ENCODE results near the gene NELFE.

The NELFE gene

DNA sequence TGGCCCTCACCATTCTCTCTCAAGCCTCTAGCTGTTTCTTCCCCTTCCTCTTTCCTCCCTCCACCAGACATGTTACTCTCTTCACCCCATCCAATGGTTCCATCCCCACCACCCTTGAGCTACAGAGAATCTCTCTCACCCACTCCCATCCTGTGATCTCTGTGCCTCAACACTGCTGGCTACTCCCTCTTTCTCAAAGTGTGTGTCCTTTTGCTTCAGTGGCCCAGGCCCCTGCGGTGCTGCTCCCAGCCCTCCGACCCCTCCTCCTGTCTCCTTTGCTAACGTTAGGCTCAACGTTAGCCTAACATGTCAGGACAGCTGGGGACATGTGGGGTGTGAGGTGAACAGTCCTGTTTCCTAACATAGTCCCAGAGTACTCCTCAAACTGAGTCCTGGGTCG lies 5.9 kb downstream of the NELFE start:
- TF ChIP-seq, protein P1, sequence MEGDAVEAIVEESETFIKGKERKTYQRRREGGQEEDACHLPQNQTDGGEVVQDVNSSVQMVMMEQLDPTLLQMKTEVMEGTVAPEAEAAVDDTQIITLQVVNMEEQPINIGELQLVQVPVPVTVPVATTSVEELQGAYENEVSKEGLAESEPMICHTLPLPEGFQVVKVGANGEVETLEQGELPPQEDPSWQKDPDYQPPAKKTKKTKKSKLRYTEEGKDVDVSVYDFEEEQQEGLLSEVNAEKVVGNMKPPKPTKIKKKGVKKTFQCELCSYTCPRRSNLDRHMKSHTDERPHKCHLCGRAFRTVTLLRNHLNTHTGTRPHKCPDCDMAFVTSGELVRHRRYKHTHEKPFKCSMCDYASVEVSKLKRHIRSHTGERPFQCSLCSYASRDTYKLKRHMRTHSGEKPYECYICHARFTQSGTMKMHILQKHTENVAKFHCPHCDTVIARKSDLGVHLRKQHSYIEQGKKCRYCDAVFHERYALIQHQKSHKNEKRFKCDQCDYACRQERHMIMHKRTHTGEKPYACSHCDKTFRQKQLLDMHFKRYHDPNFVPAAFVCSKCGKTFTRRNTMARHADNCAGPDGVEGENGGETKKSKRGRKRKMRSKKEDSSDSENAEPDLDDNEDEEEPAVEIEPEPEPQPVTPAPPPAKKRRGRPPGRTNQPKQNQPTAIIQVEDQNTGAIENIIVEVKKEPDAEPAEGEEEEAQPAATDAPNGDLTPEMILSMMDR (IDR thresholded peaks at IDR 0.05; ENCODE audit: borderline replicate concordance, insufficient read depth, low read depth, low read length): no peak
- no peak overlapping the region for H3K4me3 ChIP-seq (ENCODE audit: low read depth, low read length)

DNA sequence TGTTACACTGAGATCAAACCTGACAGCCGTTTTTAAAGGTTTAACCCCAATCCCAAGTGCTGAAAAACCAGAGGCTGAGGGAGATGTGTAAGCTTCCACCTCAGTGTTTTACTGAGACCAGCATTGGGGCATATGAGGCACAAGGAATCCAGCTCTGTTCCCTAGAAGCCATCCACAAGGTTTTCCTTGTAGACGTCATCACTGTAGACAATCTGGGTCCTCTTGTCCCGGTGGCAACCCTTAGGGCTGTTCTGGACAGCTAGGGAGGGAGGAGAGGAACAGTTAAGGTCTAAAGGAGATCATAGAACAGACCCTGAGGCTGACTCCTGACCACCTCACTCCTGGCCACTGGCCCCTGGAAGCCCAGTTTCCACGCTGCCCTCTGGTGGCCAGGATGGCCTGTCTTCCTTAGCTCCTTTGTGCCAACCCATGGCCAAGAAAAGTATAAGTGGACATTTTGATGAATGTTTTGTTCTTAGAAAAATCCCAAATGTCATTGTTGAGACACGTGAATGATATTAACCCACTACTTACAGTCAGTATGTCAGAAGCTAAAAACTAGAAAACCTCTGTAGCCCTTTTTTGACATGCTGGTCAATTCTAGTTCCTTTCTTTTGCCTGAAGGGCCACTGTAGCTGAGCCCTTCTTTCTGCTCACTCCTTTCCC lies 6.5 kb downstream of the NELFE start:
- TF ChIP-seq, protein P1 (IDR thresholded peaks at IDR 0.05; ENCODE audit: borderline replicate concordance, insufficient read depth, low read depth, low read length): peak; percentile 34; the same call in 1 of the 2 replicates
- no peak overlapping the region for H3K4me3 ChIP-seq (ENCODE audit: low read depth, low read length)

DNA sequence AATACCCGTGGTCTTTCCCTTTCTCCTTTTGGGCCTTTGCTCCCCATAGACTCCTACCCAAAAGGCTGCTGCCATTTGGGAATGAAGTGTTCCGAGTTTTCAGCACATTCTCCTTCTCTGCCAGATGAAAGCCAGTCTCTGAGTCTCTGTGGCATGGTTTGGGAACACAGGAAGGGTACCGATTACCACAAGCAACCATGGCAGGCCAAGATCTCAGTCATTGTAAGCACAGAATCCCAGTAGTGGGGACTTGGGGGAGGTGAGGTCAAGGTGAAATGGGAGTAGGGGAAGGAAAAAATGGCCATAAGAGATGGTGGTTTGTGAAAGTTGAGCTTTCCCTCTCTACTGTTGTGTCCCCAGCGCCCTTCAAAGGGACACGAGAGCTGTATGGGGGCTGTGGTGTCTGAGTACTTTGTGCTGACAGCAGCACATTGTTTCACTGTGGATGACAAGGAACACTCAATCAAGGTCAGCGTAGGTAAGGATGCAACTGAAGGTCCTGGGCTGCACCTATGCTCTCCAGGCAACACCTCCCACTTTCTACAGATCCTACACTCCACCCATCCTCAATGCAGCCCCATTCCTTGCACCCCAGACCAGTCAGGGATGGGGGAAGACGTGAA lies 8.7 kb downstream of the NELFE start:
- TF ChIP-seq, protein P1 (IDR thresholded peaks at IDR 0.05; ENCODE audit: borderline replicate concordance, insufficient read depth, low read depth, low read length): no peak
- H3K4me3 ChIP-seq (ENCODE audit: low read depth, low read length): no peak overlapping the region

DNA sequence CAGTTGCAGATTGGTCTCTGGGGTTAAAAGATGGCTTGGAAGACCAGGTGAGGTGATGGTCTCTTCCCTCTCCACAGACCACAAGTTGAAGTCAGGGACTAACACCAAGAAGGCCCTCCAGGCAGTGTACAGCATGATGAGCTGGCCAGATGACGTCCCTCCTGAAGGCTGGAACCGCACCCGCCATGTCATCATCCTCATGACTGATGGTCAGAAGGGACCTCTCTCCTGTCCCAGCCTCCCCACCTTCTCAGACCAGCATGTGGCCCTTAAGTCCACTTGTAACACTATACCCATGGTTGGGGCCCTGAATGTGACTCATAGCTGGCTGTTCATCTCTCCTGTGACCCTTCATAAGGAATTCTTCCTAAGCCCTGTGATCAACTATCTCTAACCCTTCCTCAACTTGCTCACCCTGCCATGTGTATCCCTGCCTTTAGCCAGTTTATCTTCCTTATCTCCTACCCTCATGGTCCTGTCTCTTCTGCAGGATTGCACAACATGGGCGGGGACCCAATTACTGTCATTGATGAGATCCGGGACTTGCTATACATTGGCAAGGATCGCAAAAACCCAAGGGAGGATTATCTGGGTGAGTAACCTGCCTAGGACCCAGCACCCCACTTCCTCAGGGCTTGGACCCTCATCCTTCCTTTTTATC lies 9.9 kb downstream of the NELFE start:
- no peak overlapping the region for H3K4me3 ChIP-seq (ENCODE audit: low read depth, low read length)
- TF ChIP-seq, protein P1 (IDR thresholded peaks at IDR 0.05; ENCODE audit: borderline replicate concordance, insufficient read depth, low read depth, low read length): no peak

DNA sequence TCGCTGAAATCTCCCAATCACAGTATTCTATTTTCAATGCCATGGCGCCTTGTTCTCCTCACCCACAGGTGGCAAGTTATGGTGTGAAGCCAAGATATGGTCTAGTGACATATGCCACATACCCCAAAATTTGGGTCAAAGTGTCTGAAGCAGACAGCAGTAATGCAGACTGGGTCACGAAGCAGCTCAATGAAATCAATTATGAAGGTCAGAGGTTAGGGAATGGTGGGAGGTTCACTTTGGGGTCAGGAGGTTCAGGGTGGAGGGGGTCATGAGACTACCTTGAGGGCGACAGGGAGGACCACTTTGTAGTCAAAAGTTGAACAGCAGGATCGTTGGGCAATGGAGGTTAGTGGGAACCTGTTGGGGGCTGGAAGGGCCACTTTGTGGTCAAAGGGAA lies 10.5 kb downstream of the NELFE start:
- TF ChIP-seq, protein P1 (IDR thresholded peaks at IDR 0.05; ENCODE audit: borderline replicate concordance, insufficient read depth, low read depth, low read length): no peak
- no peak overlapping the region for H3K4me3 ChIP-seq (ENCODE audit: low read depth, low read length)

DNA sequence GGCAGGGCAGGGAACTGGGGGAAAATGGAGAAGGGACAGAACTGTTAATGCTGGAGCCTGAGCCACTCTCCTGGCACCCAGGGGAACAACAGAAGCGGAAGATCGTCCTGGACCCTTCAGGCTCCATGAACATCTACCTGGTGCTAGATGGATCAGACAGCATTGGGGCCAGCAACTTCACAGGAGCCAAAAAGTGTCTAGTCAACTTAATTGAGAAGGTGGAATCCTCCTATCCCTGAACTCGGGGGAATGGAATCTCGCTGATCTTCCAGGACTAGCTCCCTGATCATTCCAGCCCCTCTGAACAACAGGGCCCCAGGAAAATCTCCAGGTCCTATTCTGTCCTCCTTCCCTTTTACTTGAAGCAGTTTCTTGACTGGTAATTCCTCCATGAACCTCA lies 10.9 kb downstream of the NELFE start:
- no peak overlapping the region for H3K4me3 ChIP-seq (ENCODE audit: low read depth, low read length)
- TF ChIP-seq, protein P1 (IDR thresholded peaks at IDR 0.05; ENCODE audit: borderline replicate concordance, insufficient read depth, low read depth, low read length): no peak

All from GM12875 (cell line).